ENCODE results near the gene PLIN1. TPM values are rescaled to one million over a fixed set of nuclear protein-coding genes. Genes with fewer than 3 reads are reported as not detected.
A peak's percentile ranks its signal among the peaks of the same experiment; 100 is the strongest.

The PLIN1 gene
- total RNA-seq, 1 experiment from 2014 or later, result 0.30 TPM

- H3K27ac ChIP-seq (ENCODE audit: low read depth, low read length, poor library complexity, severe bottlenecking), result peak within 1 kb of the TSS; percentile 24
- H3K4me1 ChIP-seq (ENCODE audit: insufficient read depth, low read length, poor library complexity, severe bottlenecking), result no peaks in the 10 kb centered on the region
- no TSS peak for BruUV-seq (replicated peaks)
- H3K27me3 ChIP-seq (replicated peaks; ENCODE audit: insufficient read depth, low read depth, low read length, poor library complexity), result no peaks in the 10 kb centered on the region
- peak within 1 kb of the TSS; percentile 80 for H3K4me3 ChIP-seq (ENCODE audit: low read depth, low read length, poor library complexity, severe bottlenecking)
- intact Hi-C loops (cut with micrococcal nuclease; ENCODE audit: unreplicated experiment), result no loop called here
- H3K9me3 ChIP-seq (ENCODE audit: low read depth, low read length, poor library complexity, severe bottlenecking), result no peaks in the 10 kb centered on the region
- peak; percentile 61 for DNase-seq (ENCODE audit: low spot score)
- H3K36me3 ChIP-seq (ENCODE audit: insufficient read depth, low read length, poor library complexity, severe bottlenecking), result no peaks in the 10 kb centered on the region
- ChIA-PET CTCF (no interaction called here), POLR2A (ENCODE audit: low non-redundant PET) (no interaction called here)
- TF ChIP-seq CTCF (conservative IDR thresholded peaks at IDR 0.05; ENCODE audit: low read depth, low read length), result no peak
- TF ChIP-seq EZH2 (IDR thresholded peaks at IDR 0.05; ENCODE audit: borderline replicate concordance, low read depth, low read length, poor library complexity, severe bottlenecking), result no peak
Measured at GRCh38 chr15:89654847-89655805, 24.0 kb downstream of the PLIN1 start, which contains the start of gene KIF7. KIF7 (minus strand) TSS chr15:89655467; CDS start chr15:89652930, 2,537 bp downstream.

GRCh38 chr15:89654301-89654761, 24.8 kb downstream of the PLIN1 start:
- TF ChIP-seq CTCF (conservative IDR thresholded peaks at IDR 0.05; ENCODE audit: low read depth, low read length) (no peak), EZH2 (IDR thresholded peaks at IDR 0.05; ENCODE audit: borderline replicate concordance, low read depth, low read length, poor library complexity, severe bottlenecking) (no peak)
- H3K27me3 ChIP-seq (replicated peaks; ENCODE audit: insufficient read depth, low read depth, low read length, poor library complexity), result no peaks in the 10 kb centered on the region
- BruUV-seq (replicated peaks), result no TSS peak
- no peaks in the 10 kb centered on the region for H3K9me3 ChIP-seq (ENCODE audit: low read depth, low read length, poor library complexity, severe bottlenecking)
- POLR2A ChIA-PET (ENCODE audit: low non-redundant PET), result no interaction called here
- no peaks in the 10 kb centered on the region for H3K36me3 ChIP-seq (ENCODE audit: insufficient read depth, low read length, poor library complexity, severe bottlenecking)
- peak overlapping the region; percentile 24 for H3K27ac ChIP-seq (ENCODE audit: low read depth, low read length, poor library complexity, severe bottlenecking)
- H3K4me3 ChIP-seq (ENCODE audit: low read depth, low read length, poor library complexity, severe bottlenecking), result peak overlapping the region; percentile 80
- no peak for DNase-seq (ENCODE audit: low spot score)
- H3K4me1 ChIP-seq (ENCODE audit: insufficient read depth, low read length, poor library complexity, severe bottlenecking), result no peaks in the 10 kb centered on the region
- CTCF ChIA-PET, result no interaction called here
- intact Hi-C loops (cut with micrococcal nuclease; ENCODE audit: unreplicated experiment), result no loop called here

GRCh38 chr15:89653578-89653977, 25.6 kb downstream of the PLIN1 start:
- CTCF ChIA-PET, result no interaction called here
- Histone ChIP-seq H3K4me1 (ENCODE audit: insufficient read depth, low read length, poor library complexity, severe bottlenecking) (no peaks in the 10 kb centered on the region), H3K4me3 (ENCODE audit: low read depth, low read length, poor library complexity, severe bottlenecking) (no peak overlapping the region), H3K27ac (ENCODE audit: low read depth, low read length, poor library complexity, severe bottlenecking) (no peak overlapping the region), H3K9me3 (ENCODE audit: low read depth, low read length, poor library complexity, severe bottlenecking) (no peaks in the 10 kb centered on the region), H3K36me3 (ENCODE audit: insufficient read depth, low read length, poor library complexity, severe bottlenecking) (no peaks in the 10 kb centered on the region), H3K27me3 (replicated peaks; ENCODE audit: insufficient read depth, low read depth, low read length, poor library complexity) (no peaks in the 10 kb centered on the region)
- TF ChIP-seq CTCF (conservative IDR thresholded peaks at IDR 0.05; ENCODE audit: low read depth, low read length) (no peak), EZH2 (IDR thresholded peaks at IDR 0.05; ENCODE audit: borderline replicate concordance, low read depth, low read length, poor library complexity, severe bottlenecking) (no peak)
- intact Hi-C loops (cut with micrococcal nuclease; ENCODE audit: unreplicated experiment), result no loop called here
- BruUV-seq (replicated peaks), result no TSS peak
- POLR2A ChIA-PET (ENCODE audit: low non-redundant PET), result no interaction called here
- DNase-seq (ENCODE audit: low spot score), result no peak
